Activated T-helper 9 cell treated with anti-CD3 and anti-CD28 coated beads, Interleukin-2, amount 50 U/mL, for 16 hours (primary cell): ENCODE results near the gene TRMT1L.

Source experiments
- DNase-seq: peaks from one replicate; pipeline ENCODE4 v3.0.0-alpha.2; 2020; ENCODE audit warnings: low read depth

Gene TRMT1L

DNA sequence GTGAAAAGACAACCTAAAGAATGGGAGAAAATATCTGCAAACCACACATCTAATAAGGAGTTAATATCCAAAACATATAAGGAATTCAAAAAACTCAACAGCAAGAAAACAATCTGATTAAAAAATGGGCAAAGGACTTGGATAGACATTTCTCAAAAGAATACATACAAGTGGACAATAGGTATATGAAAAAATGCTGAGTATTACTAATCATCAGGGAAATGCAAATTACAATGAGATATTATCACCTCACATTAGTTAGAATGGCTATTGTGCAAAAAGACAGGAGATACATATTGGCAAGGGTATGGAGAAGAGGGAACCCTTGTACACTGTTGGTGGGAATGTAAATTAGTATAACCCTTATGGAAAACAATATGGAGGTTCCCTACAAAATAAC lies 44.9 kb downstream of the TRMT1L start:
- DNase-seq, result no peak

DNA sequence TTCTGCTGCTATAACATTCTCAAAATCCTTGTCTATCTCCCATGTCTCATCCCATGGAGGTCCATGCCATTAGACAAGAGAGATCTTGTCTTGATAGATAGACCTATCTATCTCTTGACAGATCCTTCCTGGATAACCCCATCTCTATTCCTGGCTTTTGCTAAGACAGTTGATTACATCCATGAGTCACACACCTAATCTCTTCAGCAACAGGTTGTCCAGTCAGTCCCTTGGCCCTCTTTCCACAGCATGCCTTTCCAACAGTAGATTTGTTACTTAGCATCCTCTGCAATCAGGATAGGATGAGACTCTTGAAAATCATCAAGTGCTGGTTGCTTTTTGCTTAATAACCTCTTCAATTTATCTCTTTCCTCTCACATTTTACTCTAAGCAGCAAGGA lies 46.6 kb downstream of the TRMT1L start:
- no peak for DNase-seq

DNA sequence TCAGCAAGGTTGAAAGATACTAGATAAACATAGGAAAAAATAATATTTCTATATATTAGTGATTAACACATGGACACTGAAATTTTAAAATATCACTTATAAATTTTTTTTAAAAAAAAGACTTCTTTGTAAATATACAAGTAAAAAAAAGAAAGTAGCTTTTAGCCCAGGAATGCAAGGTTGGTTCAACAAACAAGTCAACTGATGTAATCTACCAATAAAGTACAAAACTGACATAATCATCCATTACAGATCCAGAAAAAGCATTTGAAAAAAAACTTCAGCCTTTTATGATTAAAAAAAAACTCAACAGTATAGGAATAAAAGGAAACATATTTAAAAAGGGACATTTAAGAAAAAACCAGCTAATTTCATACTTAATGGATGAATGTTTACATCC lies 48.4 kb downstream of the TRMT1L start:
- DNase-seq, result no peak

DNA sequence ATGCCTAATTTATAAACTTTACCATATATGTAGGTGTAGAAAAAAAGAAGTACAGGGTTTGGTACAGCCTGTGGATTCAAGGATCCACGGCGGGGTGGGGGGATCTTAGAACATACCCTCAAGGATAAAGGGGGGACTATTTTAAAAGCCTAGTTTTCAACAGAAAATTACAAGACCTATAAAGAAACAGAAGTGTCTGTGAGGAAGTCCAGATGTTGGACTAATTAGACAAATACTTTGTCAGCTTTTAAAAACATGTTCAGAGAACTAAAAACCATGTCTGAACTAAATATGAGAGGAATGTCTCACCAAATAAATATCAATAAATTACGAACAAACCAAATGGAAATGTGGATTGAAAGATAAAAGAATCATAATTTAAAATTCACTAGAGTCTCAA lies 51.6 kb downstream of the TRMT1L start:
- DNase-seq, result no peak

DNA sequence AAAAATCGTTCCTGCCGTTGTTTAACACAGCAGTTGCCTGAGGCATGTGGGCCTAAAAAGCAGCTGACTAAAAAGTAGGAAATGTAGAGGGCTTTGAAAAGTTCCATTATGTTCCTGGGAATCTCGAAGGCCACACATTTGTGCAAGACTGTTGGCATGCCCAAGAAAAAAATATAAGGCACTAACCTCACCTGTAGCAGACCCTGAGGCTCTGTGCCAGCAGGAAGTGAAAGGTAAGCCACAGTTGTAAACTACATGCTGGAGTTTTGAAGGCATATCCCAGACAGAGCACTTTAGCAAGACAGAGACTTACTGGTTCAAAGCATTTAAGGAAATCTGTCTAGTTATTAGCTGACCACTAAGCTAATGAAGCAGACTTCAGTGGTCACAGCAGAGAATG lies 52.7 kb downstream of the TRMT1L start:
- no peak for DNase-seq

DNA sequence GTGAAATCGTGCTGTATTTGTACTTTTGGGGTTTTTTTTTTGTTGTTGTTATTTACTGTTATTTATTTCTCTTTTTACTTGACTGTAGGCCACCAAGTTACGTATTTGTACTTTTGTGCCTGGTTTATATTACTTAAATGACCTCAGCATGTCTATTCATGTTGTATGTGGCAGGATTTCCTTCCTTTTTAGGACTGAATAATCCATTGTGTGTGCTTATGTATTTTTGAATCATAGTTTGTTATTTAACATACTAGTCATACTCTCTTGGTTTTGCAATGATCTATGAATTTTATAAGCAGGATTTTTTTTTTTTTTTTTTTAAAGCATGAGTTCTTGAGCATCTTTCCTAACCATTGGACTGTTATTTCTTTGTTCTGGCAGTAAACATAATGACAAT lies 60.2 kb downstream of the TRMT1L start:
- no peak for DNase-seq

DNA sequence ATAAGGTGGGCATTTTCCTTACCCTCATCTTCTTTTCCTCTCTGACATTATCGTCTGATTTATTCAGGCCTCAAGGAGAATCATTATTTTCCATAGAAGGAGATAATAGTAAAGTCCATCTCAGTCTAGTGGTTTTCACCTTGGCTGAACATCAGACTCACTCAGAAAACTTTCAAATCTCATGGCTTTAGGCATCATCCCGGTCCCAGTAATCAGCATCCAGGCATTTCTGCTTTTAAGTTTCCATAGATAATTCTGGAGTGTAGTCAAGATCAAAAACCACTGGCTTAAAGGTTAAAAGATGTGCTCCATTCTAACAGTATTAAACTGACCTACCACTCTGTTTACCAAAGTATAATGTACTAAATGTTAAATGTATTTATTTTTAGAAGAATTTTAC lies 62.0 kb downstream of the TRMT1L start:
- no peak for DNase-seq

DNA sequence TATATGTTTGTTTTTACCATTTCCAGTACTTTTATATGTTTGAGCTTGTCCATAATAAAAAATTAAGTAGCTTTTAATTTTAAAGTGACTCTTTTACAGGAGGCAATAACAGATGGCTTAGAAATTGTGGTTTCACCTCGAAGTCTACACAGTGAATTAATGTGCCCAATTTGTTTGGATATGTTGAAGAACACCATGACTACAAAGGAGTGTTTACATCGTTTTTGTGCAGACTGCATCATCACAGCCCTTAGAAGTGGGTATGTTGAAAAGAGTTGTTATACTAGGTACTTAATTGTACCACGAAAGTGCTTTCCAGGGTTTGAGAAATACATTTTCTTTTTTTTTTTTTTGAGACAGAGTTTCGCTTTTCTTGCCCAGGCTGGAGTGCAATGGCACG lies 65.3 kb downstream of the TRMT1L start:
- no peak for DNase-seq

DNA sequence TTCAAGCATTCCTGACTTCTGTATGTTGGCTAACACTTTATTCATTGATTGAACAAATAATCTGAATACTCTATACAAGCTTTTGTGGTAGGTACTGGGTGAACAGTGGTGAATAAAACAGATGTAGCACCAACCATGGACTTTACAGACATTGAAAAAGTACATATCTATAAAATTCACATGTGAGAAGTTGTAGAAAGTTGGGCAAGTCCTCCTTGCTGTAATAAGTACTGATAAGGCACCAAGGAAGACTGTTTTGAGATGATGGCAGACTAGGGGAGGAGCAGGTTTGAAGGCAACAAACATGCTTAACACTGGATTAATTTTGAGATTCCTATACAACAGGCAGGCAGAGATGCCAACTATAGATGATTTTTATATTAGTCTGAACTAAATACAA lies 69.0 kb downstream of the TRMT1L start:
- DNase-seq, result no peak

DNA sequence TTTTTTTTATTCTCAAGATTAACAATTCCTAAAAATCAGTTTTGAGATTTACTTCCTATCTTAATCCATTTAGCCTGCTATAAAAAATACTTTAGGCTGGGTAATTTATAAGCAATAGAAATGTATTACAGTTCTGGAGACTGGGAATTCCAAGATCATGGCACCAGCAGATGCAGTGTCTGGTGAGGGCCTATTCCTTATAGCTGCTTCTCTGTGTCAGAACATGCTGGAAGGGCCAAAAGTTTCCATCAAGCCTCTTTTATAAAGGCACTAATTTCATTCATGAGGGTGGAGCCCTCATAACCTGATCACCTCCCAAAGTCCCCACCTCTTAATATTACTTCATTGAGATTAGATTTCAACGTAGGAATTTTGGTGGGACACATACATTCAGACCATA lies 69.7 kb downstream of the TRMT1L start:
- DNase-seq, result no peak

DNA sequence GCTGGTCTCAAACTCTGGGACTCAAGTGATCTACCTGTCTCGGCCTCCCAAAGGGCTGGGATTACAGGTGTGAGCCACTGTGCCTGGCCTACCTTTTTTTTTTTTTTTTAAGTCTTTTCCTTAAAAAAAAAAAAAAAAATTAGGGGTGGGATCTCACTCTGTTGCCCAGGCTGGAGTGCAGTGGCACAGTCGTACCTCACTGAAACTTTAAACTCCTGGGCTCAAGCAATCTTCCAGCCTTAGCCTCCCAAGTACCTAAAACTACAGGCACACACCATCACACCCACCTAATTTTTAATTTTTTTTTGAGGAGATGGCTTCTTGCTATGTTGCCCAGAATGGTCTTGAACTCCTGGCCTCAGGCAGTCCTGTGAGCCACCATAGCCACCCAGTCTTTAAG lies 72.9 kb downstream of the TRMT1L start:
- no peak for DNase-seq

DNA sequence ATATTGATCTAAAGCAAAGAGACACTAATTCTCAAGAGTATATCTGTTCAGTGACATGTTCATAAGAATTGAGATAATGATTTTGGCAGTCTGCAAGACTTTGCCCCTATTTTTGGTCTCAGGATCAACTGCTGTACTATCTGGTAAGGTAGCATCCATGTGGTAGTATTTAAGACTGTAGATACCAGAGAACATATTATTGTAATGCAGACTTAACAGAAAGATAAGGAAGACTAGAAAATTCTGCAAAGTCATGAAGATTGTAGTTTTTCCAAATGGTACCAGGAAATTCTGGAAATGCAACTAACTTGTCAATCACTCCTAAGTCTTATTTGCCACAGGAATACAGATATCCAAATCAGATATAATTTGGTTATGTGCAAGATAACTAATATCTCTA lies 76.3 kb downstream of the TRMT1L start:
- DNase-seq, result no peak

DNA sequence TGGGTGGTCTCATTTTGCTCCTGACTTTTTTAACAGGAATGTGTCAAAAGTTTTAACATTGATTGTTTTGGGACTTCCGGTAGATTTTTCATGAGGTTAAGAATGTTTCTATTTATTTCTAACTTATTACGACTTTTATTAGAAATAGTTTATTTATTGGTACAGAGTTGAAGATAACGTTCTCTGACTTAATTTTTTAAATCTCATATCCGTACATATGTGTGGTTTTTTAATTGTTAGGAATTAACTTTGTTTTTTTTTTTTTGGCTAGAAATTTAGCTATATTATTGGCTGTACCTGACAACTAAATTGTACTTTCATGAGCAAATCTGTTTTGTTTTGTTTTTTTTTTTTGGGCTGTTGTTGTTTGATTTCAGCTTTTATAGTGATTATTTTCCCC lies 79.4 kb downstream of the TRMT1L start:
- no peak for DNase-seq

DNA sequence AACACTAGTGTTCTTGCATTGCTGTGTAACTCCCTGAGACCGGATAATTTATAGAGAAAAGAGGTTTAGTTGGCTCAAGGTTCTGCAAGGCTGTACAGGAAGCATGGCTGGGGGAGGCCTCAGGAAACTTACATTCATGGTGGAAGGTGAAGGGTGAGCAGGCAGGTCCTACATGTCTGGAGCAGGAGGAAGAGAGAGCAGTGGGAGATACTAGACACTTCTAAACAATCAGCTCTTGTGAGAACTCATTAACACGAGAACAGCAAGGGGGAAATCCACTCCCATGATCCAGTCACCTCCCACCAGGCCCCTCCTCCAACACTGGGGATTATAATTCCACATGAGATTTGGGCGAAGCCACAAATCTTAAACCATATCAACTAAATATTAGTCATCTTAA lies 81.3 kb downstream of the TRMT1L start:
- DNase-seq, result no peak

DNA sequence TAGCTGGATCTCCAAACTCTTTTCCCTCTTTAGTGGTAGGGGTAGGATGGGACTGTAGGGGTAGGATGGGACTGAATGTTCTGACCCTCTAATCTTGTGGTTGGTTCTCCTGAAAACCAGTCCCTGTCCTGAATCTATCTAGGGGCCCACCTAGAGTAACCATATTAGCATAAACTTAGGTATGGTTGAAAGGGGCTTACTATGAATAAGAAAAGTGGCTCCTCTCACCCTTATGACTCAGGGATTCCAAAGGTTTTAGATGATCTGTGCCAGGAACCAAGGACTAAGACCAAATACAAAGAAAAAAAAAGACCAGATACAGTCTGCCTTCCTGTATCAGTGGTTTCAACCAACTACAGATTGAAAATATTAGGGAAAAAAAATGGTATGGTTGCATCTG lies 82.4 kb downstream of the TRMT1L start:
- DNase-seq, result no peak

DNA sequence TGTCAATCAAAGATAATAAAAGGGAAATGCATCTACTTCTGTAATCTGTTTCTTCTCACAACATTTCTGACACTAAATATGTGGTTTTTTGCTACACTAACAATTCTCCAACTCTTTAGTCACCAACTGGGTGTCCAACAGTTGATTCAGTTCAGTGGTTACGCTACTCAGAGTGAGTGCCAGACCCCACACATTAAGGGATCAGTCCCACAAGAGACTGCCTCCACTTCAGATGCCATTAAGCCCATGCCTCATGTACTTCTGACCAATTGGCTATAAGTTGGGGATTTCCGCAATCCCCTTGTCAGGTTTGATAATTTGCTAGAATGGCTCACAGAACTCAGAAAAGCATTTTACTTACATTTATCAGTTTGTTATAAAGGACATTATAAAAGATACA lies 83.0 kb downstream of the TRMT1L start:
- no peak for DNase-seq

DNA sequence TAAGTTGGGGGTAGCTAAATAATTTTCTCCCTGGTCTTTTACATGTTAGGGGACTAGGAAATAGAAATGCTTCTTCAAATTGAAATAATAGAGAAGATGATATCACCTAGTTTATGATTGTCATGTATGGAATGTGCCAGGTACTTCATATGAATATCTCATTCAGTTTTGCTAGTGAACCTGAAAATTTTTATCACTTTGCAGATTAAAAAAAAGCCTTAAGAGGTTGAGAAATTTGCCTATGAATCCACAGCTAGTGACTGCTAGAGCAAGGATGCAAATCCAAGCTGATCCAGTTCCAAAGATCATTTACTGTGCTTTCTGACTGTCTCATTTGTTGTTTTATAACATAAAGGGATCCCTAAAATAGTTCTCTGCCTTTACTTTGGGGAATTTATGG lies 86.7 kb downstream of the TRMT1L start:
- no peak for DNase-seq

DNA sequence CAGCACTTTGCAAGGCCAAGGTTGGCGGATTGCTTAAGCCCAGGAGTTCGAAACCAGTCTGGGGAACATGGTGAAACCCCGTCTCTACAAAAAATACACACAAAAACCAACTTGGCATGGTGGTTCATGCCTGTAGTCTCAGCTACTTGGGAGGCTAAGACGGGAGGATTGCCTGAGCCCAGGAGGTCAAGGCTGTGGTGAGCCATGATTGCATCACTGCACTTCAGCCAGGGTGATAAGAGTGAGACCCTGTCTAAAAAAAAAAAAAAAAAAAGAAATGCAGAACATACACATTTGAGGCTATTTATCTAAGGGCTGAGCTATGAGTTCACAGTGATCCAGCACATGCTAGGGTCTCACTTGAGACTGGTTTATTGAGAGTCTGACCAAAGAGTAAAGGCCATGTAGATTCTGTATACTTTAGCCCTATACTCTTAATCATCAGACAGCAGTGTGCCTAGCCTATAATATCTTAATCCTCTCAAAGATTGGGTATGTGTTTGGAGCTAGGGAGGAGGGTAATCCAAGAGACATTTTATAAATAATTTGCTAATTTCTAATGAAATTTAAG lies 87.5 kb downstream of the TRMT1L start:
- DNase-seq, result no peak

DNA sequence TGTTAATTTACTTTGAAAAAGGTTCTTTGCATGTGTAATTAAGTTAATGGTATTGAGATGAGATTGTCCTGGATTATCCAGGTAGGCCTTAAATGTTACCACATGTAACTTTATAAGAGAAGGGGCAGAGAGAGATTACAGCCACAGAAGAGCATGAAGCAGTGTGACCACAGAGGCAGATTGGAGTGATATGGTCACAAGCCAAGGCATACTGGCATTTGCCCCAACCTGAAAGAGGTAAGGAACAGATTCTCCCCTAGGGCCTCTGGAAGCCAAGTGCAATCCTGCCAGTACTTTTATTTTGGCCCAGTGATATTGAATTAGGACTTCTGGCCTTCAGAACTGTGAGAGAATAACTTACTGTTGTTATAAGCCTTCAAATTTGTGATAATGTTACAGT lies 88.4 kb downstream of the TRMT1L start:
- no peak for DNase-seq
